Measurements from ENCODE around the gene TUBGCP2.

The TUBGCP2 gene

DNA sequence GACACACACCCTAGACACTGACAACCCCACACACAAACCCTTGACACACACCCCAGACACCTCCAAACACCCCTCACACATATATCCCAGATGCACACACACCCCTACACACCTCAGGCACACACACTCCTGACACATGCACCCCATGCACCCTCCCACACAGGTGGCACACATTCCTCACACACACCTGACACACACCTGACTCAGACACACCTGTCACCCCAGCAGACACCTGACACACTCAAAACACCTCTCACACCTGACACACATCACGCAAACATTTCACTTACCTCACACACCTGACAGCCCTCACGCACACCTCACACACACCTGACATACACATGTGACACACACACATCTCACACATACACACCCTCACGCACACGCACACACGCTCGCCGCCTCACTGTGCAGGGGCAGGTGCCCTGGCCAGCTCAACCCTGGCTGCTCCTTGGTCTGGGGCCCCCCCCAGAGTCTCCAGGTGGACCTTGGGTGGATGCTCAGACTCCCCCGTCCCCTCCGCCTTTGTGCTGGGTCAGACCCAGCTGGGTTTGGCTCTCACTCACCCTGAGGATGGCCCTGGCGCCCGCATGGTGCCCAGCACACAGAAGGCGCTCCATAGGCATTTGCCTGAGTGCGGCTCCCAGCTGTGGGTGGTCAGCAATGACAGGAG is 31.2 kb upstream of the TUBGCP2 start:
- TF ChIP-seq, protein P1, sequence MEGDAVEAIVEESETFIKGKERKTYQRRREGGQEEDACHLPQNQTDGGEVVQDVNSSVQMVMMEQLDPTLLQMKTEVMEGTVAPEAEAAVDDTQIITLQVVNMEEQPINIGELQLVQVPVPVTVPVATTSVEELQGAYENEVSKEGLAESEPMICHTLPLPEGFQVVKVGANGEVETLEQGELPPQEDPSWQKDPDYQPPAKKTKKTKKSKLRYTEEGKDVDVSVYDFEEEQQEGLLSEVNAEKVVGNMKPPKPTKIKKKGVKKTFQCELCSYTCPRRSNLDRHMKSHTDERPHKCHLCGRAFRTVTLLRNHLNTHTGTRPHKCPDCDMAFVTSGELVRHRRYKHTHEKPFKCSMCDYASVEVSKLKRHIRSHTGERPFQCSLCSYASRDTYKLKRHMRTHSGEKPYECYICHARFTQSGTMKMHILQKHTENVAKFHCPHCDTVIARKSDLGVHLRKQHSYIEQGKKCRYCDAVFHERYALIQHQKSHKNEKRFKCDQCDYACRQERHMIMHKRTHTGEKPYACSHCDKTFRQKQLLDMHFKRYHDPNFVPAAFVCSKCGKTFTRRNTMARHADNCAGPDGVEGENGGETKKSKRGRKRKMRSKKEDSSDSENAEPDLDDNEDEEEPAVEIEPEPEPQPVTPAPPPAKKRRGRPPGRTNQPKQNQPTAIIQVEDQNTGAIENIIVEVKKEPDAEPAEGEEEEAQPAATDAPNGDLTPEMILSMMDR (IDR thresholded peaks at IDR 0.05; ENCODE audit: insufficient read depth, low read depth, low read length, missing control alignments) = no peak
- DNase-seq (ENCODE audit: low read depth) = no peak
- H3K4me3 ChIP-seq (ENCODE audit: low read depth, low read length) = no peak overlapping the region

DNA sequence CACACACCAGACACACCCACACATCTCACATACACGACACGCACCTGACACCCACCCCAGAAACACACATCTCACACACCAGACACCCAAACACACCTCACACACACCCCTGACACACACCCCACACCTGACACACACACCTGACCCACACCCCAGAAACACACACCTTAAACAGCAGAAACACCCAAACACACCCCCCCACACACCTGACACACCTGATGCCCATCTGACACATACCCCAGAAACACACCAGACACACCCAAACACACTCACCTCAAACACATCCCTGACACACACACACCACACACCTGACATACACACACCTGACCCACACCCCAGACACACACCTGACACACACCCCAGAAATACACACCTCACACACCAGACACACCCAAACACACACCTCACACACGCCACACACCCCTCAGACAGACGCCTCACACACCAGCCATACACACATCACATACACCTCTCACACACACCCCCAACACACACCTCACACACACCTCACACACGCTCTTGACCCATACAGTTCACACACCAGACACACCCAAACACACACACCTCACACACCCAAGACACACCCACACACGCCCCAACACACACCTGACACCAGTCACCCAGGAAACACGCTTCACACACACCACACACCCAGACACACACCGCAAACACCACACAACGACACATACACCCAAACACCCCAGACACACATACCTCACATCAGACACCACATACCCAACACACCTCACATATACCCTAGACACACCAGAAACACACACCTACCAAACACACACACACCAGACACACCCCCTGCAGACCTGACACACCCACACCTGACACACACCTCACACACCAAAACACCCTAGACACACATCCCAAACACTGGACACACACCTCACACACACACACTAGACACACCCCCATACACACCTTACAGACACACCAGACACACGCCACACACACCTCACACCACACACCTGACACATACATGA is 29.7 kb upstream of the TUBGCP2 start:
- TF ChIP-seq, protein P1 (IDR thresholded peaks at IDR 0.05; ENCODE audit: insufficient read depth, low read depth, low read length, missing control alignments) = no peak
- no peak for DNase-seq (ENCODE audit: low read depth)
- H3K4me3 ChIP-seq (ENCODE audit: low read depth, low read length) = no peak overlapping the region

DNA sequence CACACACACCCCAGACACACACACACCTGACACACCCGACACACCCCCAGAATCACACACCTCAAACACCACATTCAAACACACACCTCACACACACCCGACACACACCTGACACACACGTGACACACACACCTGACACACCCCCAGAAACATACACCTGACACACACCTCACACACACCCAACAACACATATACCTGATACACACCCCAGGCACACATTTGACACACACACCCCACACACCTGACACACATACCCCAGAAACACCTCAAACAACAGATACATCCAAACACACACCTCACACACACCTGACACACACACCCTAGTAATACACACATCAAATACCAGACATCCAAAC is 28.7 kb upstream of the TUBGCP2 start:
- no peak for DNase-seq (ENCODE audit: low read depth)

DNA sequence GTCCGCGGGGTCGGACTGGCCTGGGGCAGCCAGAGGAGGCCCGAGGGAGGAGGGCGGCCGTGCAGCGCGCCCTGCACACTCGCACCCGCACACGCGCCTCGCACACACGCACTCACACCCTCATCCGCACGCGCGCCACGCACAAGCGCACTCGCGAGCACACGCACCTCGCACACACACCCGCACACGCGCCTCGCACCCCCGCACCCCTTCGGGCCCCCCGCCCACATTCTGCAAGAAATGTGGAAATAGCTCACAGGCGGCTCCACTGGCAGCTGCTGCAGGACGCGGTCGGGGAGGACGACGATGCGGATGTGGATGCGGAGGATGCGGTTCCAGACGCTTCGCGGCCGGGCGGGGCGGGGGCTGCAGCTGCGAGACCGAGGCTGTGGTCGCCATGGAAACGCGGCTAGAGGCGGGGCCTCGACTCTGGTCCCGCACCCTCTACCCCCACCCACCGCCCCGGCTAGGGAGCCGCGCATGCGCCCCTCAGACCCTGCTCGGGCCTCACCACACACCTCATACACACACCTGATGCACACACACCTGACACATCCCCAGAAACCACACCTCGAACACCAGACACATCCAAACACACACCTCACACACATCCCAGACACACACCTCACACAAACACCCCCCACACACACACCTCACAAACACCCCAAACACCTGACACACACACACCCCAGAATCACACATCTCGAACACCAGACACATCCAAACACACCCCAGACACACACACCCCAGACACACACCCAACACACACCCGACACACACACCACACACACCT is 28.1 kb upstream of the TUBGCP2 start, which contains the start of gene CALY:
TSS of gene CALY (minus strand) at position 320 of the 793 bp plus-strand sequence. CDS start 7,907 bp downstream, outside the sequence.
- DNase-seq (ENCODE audit: low read depth) = peak; percentile 56
- TF ChIP-seq, protein P1 (IDR thresholded peaks at IDR 0.05; ENCODE audit: insufficient read depth, low read depth, low read length, missing control alignments) = no peak
- H3K4me3 ChIP-seq (ENCODE audit: low read depth, low read length) = no peak within 1 kb of the TSS

More for the DNA sequence above, 28.7 kb upstream of the TUBGCP2 start:
- TF ChIP-seq, protein P1 (IDR thresholded peaks at IDR 0.05; ENCODE audit: insufficient read depth, low read depth, low read length, missing control alignments) = no peak
- no peak overlapping the region for H3K4me3 ChIP-seq (ENCODE audit: low read depth, low read length)

DNA sequence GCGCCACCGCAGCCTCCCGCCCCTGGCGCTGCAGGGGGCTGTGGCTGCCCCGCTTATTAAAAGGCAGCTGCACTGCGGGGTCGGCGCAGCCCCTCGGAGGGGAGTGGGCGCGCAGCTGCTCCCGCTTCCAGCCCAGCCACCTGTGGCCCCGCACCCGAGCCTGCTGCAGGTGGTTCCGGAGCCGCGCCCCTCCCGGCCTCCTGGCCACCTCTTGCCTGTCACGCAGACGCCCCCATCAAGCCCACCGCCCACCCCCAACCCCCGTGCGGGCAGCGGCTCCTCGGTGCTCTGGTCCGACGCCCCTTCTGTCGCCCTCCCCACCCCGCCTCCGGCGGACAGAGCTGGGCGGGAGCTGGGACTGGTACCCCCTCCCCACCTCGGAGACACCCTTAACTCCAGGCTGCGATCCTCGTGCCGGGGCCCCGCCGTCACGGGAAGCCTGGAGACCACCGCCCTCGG is 27.5 kb upstream of the TUBGCP2 start:
- H3K4me3 ChIP-seq (ENCODE audit: low read depth, low read length) = no peak overlapping the region
- TF ChIP-seq, protein P1 (IDR thresholded peaks at IDR 0.05; ENCODE audit: insufficient read depth, low read depth, low read length, missing control alignments) = no peak
- no peak for DNase-seq (ENCODE audit: low read depth)
